Cardiac fibroblast (primary cell): ENCODE results near the gene RFX3.

Source experiments
- DNase-seq, 2 donors: peaks; one replicate each; pipeline versions ENCODE4 v3.0.0 to v3.0.0-alpha.2; 2010; ENCODE audit warnings: low read depth in 2 of 2
- H3K4me3 ChIP-seq, 2 donors: replicated peaks in 1 of 2; 1 replicate in 1 of 2; 2 replicates in 1 of 2; pipeline ENCODE4 v1.5.1; 2011; ENCODE audit warnings: low read depth in 2 of 2, low read length in 2 of 2, mild to moderate bottlenecking in 2 of 2, moderate library complexity in 1 of 2
- CTCF ChIP-seq: IDR thresholded peaks from one replicate; pipeline ENCODE4 v1.5.1; 2011; ENCODE audit warnings: low read depth, mild to moderate bottlenecking, low read length, inconsistent platforms

RFX3 gene

GRCh38 chr9:3247211-3247610 is 278.6 kb downstream of the RFX3 start:
- TF ChIP-seq CTCF: no peak
- DNase-seq: no peak
- H3K4me3 ChIP-seq: no peak overlapping the region

- TF ChIP-seq CTCF: no peak
- no peak for DNase-seq
- H3K4me3 ChIP-seq: no peak overlapping the region
These were observed 279.6 kb downstream of the RFX3 start for GRCh38 chr9:3246241-3246640.

- no peak overlapping the region for H3K4me3 ChIP-seq
- no peak for TF ChIP-seq CTCF
- peak in 1 of 2 donors; percentile 16 for DNase-seq
These were observed 280.7 kb downstream of the RFX3 start for GRCh38 chr9:3244963-3245653.

GRCh38 chr9:3243683-3244082 is 282.1 kb downstream of the RFX3 start:
- no peak for DNase-seq
- no peak for TF ChIP-seq CTCF
- H3K4me3 ChIP-seq: no peak overlapping the region

- no peak for TF ChIP-seq CTCF
- no peak overlapping the region for H3K4me3 ChIP-seq
- peak in 1 of 2 donors; percentile 21 for DNase-seq
These were observed 284.5 kb downstream of the RFX3 start for GRCh38 chr9:3241290-3241689.

GRCh38 chr9:3240656-3241268 is 285.0 kb downstream of the RFX3 start:
- peak; percentile 77 to 82 for DNase-seq
- H3K4me3 ChIP-seq: no peak overlapping the region
- peak; percentile 80 for TF ChIP-seq CTCF
